Stimulated activated CD8-positive, alpha-beta memory T cell treated with anti-CD3 and anti-CD28 coated beads, Interleukin-7, amount 100 ng/mL, for 24 hours (primary cell): Measurements from ENCODE around the gene MYO3B.
"Not testable (repeated sequence)": the region's sequence is repeated elsewhere in the genome, so short reads cannot be mapped to it uniquely, and the experiment has no call there.

Source experiments
- DNase-seq: peaks from one replicate; pipeline ENCODE4 v3.0.0-alpha.2; 2020; ENCODE audit warnings: low read depth

The MYO3B gene

DNA sequence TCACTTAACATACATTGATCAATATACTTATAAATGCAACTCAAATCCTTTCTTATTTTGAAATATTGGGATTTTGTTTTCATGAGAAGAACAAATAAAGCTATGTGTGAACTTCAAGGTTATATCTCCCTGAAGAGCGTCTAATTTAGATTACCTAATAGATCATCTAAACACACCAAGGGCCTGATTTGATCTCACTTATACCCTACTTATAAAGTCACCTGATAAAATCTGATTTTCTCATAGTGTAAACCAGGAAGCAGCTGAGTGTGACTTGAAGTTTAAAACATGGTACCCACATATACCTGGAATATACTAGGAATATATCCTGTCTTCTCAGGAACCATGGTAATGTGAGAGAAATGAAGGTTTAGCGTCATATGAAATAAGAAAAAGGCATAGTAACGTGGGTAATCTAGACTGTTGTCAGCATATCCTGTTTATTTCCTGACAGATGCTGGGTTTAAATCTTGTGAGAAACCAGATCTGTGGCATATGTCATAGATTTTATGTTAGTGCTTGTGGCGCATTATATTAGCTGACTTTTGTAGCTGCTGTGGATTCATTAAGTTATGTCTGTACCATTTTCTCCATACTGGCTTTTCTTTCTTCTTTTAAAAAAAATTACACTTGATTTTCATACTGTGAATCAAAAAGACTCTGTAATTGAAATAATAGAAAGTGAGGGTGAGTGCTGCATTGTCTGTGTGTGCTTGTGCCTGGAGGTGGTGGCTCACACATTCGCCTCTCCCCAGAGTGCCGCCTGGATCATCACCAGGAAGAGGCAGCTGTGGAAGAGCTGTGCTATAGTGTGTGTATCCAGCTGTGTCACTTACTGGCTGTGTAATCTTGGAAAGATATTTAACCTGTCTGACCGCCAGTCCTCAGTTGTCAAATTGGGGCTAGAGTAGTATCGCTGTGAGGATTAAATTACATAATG, 164.0 kb downstream of the MYO3B start:
- DNase-seq: no peak

DNA sequence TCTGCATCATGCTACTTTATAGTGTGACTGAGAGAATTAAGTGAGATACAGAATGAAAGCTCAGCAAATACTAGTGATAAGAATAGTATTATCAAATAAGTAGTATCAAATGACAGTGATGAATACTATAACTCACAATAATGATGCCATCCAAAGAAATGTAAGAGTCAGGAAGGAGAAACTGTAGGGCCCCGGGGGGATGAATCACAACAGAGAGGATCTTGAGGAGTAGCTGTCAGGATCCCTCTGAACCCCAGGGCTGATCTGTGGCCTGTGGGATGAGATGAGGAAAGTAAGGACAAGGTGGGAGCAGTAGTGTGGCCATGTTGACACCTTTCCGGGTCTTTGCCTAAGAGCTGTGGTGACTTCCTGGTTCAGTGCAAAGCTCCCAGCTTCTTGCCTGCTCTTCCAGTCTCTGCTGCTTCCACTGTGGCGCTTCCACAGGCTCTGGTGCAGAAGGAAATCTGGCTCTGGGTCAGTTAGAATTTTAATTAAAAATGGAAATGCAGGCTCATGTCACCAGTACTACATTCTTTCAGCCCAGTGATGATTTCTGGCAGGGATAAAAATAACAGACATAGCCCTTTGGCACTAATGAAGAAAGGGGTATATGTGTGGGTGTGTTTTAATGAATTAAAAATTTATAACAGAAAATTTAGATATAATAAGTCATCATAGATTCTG, 166.9 kb downstream of the MYO3B start:
- no peak for DNase-seq

DNA sequence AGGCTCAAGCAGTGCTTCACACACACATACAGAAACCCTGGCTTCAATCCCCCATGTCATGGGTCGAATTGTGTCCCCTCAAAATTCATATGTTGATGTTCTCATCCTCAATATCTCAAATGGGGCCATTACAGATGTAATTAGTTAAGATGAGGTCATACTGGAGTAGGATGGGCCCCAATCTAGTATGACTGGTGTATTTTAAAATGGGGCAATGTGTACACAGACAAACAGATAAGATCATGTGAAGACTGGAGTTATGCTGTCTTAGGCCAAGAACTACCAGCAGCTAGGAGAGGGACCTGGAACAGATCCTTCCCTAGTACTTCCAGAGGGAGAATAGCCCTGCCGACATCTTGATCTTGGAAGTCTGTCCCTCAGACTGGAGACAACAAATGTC, 167.7 kb downstream of the MYO3B start:
- no peak for DNase-seq

DNA sequence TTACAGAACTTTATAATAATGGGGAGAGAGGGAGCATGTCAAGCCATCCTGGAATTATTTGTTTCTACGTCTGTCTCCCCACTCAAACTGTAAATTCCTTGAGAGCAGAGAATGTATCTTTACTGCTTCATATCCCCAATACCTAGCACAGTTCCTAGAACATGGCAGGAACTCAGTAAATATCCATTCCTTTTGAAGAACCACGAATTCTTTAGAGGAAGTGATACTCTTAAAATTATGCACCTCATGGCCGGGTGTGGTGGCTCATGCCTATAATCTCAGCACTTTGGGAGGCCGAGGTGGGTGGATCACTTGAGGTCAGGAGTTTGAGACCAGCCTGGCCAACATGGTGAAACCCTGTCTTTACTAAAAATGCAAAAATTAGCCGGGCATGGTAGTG, 171.3 kb downstream of the MYO3B start:
- DNase-seq: not testable (repeated sequence)

DNA sequence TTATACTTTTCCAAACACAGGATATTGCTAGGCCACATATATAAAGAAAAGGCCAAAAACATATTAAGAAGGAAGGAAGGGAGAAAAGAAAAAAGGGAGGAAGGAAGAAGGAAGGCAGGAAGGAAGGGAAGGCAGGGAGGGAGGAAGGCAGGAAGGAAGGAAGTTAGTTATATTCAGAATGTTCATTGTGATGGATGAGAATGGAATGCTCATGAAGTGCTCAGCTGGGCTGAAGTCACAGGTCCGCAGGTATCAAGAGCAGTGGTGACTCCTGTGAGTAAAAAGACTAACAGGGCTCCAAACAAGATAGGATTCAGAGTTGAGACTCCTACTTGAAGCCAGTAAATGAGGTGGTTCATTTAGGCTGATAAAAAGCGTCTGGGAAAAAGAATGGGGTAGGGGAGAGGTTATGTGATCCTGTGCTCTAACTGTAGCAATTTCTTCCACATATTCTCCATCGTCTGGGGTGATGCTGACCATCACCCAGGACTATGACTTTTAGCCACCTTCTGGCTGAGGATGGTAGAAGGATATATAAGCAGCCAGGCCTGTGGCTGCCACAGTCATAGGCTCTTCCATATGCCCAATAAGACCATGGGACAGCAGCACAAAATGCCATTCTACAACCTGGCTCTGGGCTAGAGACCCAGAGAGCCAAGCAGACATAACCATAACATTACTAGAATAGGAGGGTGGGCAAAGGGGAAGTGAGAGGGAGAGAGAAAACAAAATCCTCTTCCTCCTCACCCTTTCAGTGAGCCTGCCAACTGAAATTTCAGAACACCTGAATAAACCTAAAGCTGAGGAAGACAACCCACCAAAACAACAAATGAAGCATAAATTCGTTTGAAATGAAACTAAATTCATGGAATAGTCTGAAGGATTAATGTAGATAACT, 173.2 kb downstream of the MYO3B start:
- DNase-seq: no peak

DNA sequence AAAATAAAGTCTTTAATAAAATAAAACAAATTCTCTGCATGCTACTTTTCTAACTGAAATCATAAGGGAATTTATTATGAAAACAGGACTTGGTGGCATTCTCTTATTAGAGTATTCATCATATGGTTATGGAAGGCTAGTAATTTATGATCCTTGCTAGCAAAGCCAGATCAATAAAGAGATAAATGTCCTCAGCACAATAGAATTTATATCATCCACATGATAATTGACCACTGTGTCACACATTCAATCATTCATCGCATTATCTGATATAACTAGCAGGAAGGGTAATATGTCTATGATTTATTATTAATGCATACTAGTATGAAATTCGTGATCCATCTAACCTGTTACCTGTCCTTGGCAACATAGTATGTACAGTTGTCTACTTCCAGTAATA, 175.8 kb downstream of the MYO3B start:
- DNase-seq: no peak

DNA sequence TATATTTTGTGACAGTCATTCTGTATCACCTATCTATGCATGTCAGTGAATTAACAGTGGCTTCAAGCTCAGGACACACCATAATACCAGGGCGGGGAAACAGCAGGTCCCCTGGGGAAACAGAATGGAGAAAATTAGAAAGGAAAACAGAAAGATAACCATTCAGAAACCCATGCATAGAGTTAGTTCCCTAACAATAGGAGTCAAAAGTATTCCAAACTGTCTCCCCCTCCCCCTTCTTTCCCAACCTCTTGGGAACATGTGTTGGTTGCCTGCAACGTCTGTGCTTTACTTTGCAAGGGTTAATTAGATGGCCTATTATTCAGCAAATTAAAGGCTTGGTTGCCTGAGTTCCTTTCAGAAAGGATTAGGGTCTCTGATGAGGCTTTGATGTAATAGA, 176.4 kb downstream of the MYO3B start:
- no peak for DNase-seq

DNA sequence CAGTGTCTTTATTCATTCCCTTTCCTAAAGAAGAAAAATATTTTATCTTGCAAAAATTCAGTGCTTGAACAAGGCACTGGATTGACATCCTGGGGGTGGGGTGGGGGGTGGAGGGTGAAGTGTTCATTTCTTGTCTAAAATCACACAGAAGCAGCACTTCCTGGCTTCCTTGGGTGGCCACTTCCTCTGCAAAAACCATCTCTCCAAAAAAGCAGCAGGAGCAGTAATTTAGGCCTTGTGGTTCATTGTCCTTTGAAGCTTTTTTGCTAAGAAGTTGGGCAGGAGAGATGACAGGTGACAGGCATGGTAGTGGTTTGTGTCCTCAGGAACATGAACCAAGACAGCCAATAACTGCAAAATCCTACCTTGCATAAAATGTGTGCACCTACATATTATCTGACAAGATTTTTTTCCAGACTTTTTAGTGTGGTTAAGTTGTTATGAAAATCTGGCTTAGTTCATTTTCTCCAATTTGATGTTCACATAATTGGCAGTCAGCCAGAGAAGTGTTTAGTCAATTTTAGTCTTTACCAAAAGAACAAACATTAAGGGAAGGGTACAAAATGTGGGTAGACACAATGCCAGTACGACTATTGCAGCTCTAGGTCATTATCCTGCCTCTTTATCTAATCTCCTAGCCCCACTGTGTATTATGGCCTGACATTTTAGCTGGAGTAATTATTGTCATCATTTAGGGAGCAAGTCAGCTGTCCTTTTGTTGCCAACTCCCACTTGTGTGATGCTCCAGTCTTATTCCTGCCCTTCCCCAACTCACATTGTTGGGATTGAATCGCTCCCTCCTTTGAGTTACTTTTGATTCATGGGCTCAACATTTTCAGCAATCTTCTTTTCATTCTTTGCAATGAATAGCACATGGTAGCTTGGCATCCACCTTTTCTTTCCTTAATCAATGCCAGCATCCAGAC, 177.2 kb downstream of the MYO3B start:
- no peak for DNase-seq

DNA sequence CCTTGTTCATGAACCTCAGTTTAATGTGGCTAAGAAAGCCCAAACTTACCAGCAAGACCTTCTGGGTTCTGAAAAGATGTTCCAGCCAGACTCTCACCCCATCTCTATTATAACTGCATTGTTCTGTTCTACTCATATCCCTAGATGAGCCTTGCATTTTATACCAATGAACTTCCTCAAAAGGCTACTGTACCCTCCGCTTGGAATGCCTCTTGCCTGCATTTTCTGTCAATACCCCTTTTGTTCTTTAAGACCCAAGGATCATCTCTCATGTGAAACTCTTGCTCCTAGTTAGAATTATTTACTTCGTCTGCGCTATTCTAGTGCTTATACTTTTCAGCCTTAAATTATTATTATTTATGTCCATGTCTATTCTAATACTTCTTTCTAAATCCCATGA, 181.5 kb downstream of the MYO3B start:
- no peak for DNase-seq

DNA sequence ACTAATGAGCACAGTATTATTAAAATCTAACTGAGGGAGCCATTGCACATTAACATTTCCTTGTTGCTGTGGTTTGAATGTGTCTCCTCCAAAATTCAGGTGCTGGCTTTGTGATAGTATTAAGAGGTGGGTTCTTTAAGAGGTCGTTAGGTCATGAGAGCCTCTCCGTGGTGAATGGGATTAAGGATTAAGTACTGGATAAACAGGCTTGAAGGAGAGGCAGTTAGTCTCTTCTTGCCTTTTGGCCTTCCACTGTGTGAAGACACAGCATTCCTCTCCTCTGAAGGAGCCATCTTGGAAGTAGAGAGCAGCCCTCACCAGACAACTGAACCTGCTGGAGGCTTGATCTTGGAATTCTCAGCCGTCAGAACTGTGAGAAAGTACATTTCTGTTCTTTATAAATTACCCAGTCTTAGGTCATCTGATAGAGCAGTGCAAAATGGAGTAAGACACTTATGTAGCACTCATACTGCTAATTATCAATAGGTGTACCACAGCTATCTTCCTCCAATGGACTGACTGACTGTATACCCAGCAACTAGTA, 182.7 kb downstream of the MYO3B start:
- DNase-seq: no peak

DNA sequence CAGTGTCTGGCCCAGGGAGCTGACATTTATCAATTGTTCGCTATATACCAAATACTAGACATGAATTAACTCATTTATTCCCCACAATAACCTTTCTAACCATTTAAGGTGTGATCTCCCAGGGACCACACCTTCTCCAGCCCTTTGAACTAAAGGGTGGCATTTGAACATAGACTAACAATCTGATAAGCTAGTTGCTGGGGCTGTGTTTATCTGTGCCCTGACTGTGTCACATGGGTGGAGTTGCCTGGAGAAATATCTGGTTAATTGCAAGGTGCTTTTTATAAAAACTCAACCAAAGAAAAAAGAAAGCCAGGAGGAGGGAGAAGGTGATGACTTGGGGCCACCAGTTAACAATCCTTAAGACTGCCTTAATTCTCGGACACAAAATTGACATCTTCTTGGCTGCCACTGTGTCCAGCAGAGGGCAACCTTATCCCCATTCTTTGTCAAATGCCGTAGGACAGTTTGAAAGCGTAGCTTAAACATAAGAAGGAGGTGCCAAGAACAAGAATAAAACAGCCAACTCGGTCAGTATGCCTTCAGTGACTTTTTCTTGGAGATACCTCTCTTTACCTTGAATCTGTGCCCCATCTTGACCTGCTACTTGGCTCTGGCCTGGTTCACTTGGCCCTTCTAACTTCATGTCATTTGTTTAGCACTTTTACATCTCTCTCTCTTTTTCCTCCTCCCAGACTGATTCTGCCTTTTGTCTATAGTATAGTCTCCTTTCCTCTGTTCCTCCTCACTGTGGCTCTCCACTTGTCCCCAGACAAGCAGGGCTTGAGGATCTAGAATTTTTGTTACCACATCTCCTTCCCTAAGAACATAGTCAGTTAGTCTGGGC, 183.4 kb downstream of the MYO3B start:
- peak; percentile 5 for DNase-seq

DNA sequence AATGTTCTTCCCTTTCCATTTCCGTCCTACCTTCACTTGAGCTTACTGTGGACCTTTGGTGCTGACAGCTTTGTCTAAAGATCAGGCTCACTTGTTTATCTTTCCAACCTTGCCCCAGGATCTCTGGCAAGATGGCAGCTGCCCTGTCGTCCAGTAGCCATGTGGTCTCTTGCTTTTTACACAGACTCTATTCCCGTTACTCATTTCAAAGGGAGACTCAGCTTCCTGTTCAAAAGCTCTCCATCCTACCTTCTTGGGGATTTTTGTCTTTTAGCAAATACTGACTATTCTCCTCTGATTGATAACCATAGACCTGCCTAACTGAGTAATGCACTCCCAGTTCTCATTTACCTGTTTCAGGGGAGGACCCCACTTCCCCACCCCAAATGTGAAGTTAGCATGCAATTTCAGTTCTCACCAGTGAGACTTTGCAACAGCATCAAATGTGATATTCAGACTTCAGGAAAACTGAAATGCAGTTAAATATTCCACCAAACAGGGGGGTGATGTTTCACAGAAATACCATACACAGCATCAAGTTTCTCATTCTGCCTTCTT, 184.4 kb downstream of the MYO3B start:
- no peak for DNase-seq

DNA sequence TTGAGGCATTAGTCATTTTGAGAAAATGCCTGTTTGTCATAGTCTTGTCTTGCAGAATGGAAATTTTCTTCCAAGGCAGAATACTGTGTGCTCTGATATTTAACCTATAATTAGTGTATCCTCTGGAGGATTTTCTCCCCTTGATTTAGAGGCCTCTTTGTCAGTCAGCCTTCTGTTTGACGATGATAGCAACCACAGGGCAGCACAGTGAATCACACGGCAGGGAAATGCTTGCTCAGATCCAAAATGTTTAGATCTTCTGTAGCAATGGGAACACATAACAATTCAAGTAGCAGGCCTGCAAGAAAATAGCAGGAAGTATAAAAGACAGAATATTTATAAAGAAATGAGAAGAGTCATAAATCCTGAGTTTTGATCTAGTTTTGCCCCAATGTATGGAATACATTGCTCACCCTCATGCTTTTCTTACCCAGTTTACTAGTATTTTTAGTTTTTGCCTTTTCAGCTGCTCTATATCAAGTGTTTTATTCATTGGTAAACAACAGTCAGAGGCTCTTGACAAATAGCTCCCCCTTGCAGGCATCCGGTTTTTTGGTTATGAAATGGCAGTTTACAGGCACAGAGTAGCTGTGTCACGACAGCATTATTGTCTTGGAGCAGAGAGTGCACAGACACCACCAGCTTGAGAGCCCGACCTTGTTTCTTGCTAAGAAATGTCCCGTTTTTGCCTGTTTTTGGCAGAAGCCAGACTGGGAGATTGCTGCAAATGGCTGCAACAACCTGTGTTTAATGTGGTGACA, 185.1 kb downstream of the MYO3B start:
- DNase-seq: no peak

DNA sequence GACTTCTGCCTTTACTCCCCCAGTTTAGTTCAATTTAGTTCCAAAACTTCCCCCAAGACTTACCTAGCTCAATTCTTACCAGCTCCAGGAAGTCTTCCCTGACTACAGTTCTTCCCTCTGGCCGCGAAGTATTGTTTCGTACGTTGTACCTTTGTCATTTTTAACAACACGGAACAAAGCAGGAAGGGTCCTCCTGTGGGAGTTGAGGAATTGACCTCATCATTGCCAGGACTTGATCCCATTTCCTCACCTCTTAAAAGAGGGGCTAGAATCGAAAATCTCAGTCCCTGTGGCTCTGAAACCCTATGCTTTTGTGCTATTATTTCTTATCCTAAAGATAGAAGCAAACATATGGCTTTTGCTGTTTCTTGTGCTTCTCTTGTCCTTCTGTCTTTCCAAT, 187.1 kb downstream of the MYO3B start:
- DNase-seq: no peak

DNA sequence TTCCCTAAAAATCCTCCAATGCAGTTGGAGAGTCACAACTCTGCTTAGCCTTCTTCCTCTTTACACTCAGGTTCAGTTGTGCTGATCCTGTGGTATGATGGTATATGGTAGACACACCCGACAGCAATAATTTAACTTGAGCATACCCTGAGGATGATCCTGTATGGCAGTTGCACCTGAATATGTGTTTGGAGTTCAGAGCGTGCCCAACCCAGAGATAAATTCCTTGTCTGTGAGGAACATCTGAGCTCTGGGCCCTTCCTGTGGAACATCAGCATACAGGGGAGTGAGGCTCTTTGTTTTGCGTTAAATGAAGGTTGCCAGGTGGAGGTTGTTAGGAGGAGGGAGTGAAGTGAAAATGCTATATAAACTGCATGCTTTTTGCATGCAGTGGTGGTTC, 187.7 kb downstream of the MYO3B start:
- DNase-seq: no peak

DNA sequence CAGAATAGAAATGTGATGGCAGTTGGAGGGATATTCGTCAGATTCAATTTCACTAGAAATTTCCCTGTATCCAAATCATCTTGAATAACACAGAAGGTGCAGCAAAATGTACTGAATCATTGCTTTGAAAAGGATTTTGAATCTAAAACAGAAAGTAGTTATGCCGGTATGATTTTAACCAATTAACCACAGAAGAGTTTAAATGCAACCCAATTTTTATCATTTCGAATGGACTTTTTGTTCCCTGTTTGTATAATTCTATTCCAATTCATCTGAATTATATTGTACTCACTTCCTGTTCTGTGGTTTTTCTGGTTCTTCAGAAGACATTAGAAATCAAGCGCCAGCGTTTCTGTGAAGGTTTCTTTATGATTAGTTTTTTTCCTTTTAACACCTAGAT, 190.4 kb downstream of the MYO3B start:
- DNase-seq: no peak

DNA sequence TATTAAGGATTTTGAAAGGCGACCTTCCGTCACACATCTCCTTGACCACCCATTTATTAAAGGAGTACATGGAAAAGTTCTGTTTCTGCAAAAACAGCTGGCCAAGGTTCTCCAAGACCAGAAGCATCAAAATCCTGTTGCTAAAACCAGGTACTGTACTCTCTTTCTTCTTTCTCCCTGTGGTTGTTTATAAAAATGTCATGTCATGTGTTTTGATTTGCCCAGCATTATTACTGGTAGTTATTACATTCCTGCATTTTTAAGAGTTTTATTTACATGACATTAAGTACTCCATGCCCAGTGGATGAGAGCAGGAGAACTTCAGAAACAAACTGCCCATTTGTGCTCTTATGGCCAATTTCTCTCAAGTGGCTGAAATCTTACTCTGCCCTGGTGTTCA, 191.3 kb downstream of the MYO3B start:
- DNase-seq: no peak

DNA sequence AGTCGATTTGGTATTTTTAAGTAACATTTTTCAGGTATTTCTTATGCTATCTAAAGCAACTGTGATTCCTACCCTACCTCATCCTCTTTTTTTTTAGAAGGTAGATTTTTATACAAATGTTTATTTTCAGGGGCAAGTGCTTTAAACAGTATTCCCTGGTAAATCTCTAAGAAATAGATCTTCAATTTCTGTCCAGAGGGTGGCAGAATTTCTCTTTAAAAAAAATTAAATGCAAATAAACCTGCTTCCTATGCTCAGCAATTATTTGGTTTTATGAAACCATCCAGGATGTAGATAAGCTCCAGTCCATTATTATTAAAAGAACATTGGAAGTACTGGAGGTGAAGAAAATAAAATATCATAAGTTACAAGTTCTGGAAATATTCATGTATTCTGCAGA, 191.9 kb downstream of the MYO3B start:
- no peak for DNase-seq
